ENCODE results near the gene PC. TPM values are rescaled to one million over a fixed set of nuclear protein-coding genes. Genes with fewer than 3 reads are reported as not detected.

Gene PC
- polyA plus RNA-seq, 2 of the 4 experiments (the other 2 are of a cell fraction): 14.2 to 45.9 TPM

GRCh38 chr11:66950112-66950535 is 8.1 kb downstream of the PC start (continued):
- TF ChIP-seq ATOH8 (CRISPR knock-in tag; IDR thresholded peaks at IDR 0.05; ENCODE audit: low read depth) (peak; percentile 44; the same call in 1 of the 2 replicates), EHF (CRISPR knock-in tag; IDR thresholded peaks at IDR 0.05) (peak; percentile 76; the same call in 1 of the 2 replicates), ELK1 (IDR thresholded peaks at IDR 0.05; ENCODE audit: low read depth, low read length) (no peak), HDAC2 (IDR thresholded peaks at IDR 0.05) (no peak), NR3C1 (IDR thresholded peaks at IDR 0.05) (no peak), ESRRA (IDR thresholded peaks at IDR 0.05; ENCODE audit: borderline replicate concordance, low read length) (no peak), FOSB (CRISPR knock-in tag; IDR thresholded peaks at IDR 0.05) (no peak), GATA3 (IDR thresholded peaks at IDR 0.05; ENCODE audit: borderline replicate concordance) (peak; percentile 52; the same call in 1 of the 2 replicates), REST (IDR thresholded peaks at IDR 0.05) (no peak), RAD21 (conservative IDR thresholded peaks at IDR 0.05 in 1 of 2, IDR thresholded peaks at IDR 0.05 in 1 of 2) (peak; percentile 2 to 42; a peak in 4 of 5 replicates), FOSL2 (IDR thresholded peaks at IDR 0.05) (peak; percentile 31; the same call in 1 of the 2 replicates), FOSL2 (CRISPR knock-in tag; IDR thresholded peaks at IDR 0.05) (peak; percentile 97), EHMT2 (IDR thresholded peaks at IDR 0.05; ENCODE audit: low read depth) (no peak), CTCF (IDR thresholded peaks at IDR 0.05) (no peak), BHLHE40 (IDR thresholded peaks at IDR 0.05; ENCODE audit: low read depth, low read length) (peak; percentile 67), SREBF2 (IDR thresholded peaks at IDR 0.05) (no peak), HEYL (CRISPR knock-in tag; IDR thresholded peaks at IDR 0.05) (peak; percentile 40; the same call in 1 of the 2 replicates), RARB (CRISPR knock-in tag; IDR thresholded peaks at IDR 0.05) (no peak), NFE2L2 (conservative IDR thresholded peaks at IDR 0.05; ENCODE audit: low read length) (peak; percentile 95), POLR2A (IDR thresholded peaks at IDR 0.05; ENCODE audit: low read length) (no peak), CHD4 (IDR thresholded peaks at IDR 0.05; ENCODE audit: borderline replicate concordance) (no peak), CBX8 (IDR thresholded peaks at IDR 0.05) (no peak), KDM5A (IDR thresholded peaks at IDR 0.05) (no peak), SMC3 (IDR thresholded peaks at IDR 0.05) (peak; percentile 29; the same call in 2 of the 3 replicates), E2F6 (IDR thresholded peaks at IDR 0.05; ENCODE audit: borderline replicate concordance, low read depth) (no peak), RCOR1 (IDR thresholded peaks at IDR 0.05; ENCODE audit: low read depth, low read length) (no peak), KDM1A (IDR thresholded peaks at IDR 0.05; ENCODE audit: low read depth) (no peak), RNF2 (IDR thresholded peaks at IDR 0.05; ENCODE audit: borderline replicate concordance, low read depth) (no peak), PBX3 (IDR thresholded peaks at IDR 0.05) (no peak), ZFP36 (IDR thresholded peaks at IDR 0.05; ENCODE audit: borderline replicate concordance, partially characterized antibody) (no peak), POLR2AphosphoS2 (conservative IDR thresholded peaks at IDR 0.05; ENCODE audit: low read length) (no peak), CEBPB (IDR thresholded peaks at IDR 0.05) (peak in 1 of 2 experiments; percentile 18; a peak in 1 of 4 replicates), MAZ (IDR thresholded peaks at IDR 0.05; ENCODE audit: borderline replicate concordance, low read depth, low read length) (no peak), RFX5 (IDR thresholded peaks at IDR 0.05) (no peak), HES2 (IDR thresholded peaks at IDR 0.05) (no peak), JUN (IDR thresholded peaks at IDR 0.05) (peak; percentile 48 to 62; a peak in 3 of 5 replicates)
